HCT116 (cell line): ENCODE measurements around the gene PFKP.

Source experiments
- ATF3 ChIP-seq: IDR thresholded peaks from 2 replicates; pipeline ENCODE4 v1.6.1; 2012
- CTCF ChIP-seq, 3 experiments: fragments of 200-600 bp in 1 of 3; sonication (generic) in 1 of 3; IDR thresholded peaks in 2 of 3; conservative IDR thresholded peaks in 1 of 3; 2 replicates each; pipeline ENCODE4 v1.5.1; 2012 to 2017; ENCODE audit warnings: low read depth in 2 of 3, low read length in 2 of 3, antibody characterized with exemption in 1 of 3, borderline replicate concordance in 1 of 3, control low read depth in 1 of 3, mild to moderate bottlenecking in 1 of 3, mixed read lengths in 1 of 3, mixed run types in 1 of 3, moderate library complexity in 1 of 3; ENCODE audit not compliant: insufficient read depth in 1 of 3
- EZH2 ChIP-seq: fragments of 200-600 bp; sonication (generic); IDR thresholded peaks from 2 replicates; pipeline ENCODE4 v1.6.1; 2017; ENCODE audit warnings: antibody characterized with exemption, mixed run types
- MAX ChIP-seq: IDR thresholded peaks from 2 replicates; pipeline ENCODE4 v1.6.1; 2012
- POLR2A ChIP-seq: IDR thresholded peaks from 2 replicates; pipeline ENCODE4 v1.7.0; 2011; ENCODE audit warnings: borderline replicate concordance; ENCODE audit not compliant: insufficient read depth, insufficient read length; ENCODE audit errors: extremely low read depth
- POLR2AphosphoS5 ChIP-seq: IDR thresholded peaks from 2 replicates; pipeline ENCODE4 v1.6.1; 2011; ENCODE audit warnings: mild to moderate bottlenecking, low read depth, low read length, moderate library complexity
- SIN3A ChIP-seq: IDR thresholded peaks from 2 replicates; pipeline ENCODE4 v1.6.1; 2012; ENCODE audit warnings: low read depth

GRCh38 chr10:3082290-3082689 is 14.9 kb downstream of the PFKP start:
- TF ChIP-seq EZH2 (no peak), MAX (no peak), ATF3 (no peak), CTCF (IDR thresholded peaks at IDR 0.05 in 2 of 3, conservative IDR thresholded peaks at IDR 0.05 in 1 of 3; ENCODE audit: borderline replicate concordance in 1 of 3, insufficient read depth in 1 of 3, low read depth in 2 of 3, low read length in 2 of 3) (no peak), POLR2A (no peak), POLR2AphosphoS5 (no peak), SIN3A (no peak)
